Transverse colon (tissue), 4 donors: Measurements from ENCODE around the gene SMYD5. TPM values are rescaled to one million over a fixed set of nuclear protein-coding genes. Genes with fewer than 3 reads are reported as not detected.

Experiments
- DNase-seq: peaks from one replicate; pipeline ENCODE4 v3.0.0-alpha.2; 2019
- H3K27ac ChIP-seq, 4 donors: fragments of 200-600 bp; sonication (generic); 2 replicates each; pipeline ENCODE4 v1.5.1; 2016 to 2018; ENCODE audit warnings: inconsistent platforms in 4 of 4
- H3K27me3 ChIP-seq: fragments of 200-600 bp; sonication (generic); 2 replicates; pipeline ENCODE4 v1.5.1; 2017; ENCODE audit warnings: inconsistent platforms
- H3K36me3 ChIP-seq, 4 donors: fragments of 200-600 bp; sonication (generic); 2 replicates each; pipeline ENCODE4 v1.5.1; 2017 to 2019; ENCODE audit warnings: inconsistent platforms in 4 of 4
- H3K4me1 ChIP-seq, 4 donors: fragments of 200-600 bp; sonication (generic); 2 replicates each; pipeline ENCODE4 v1.5.1; 2017 to 2020; ENCODE audit warnings: inconsistent platforms in 4 of 4
- H3K4me3 ChIP-seq, 4 donors: fragments of 200-600 bp; sonication (generic); 1 replicate in 1 of 4; 2 replicates in 3 of 4; pipeline versions ENCODE4 v1.5.1 to v1.6.1; 2017 to 2019; ENCODE audit warnings: inconsistent platforms in 4 of 4
- H3K9me3 ChIP-seq, 2 donors: fragments of 200-600 bp; sonication (generic); 2 replicates each; pipeline ENCODE4 v1.5.1; 2017 to 2019; ENCODE audit warnings: inconsistent platforms in 2 of 2
- EP300 ChIP-seq: sonication (generic); formaldehyde crosslinking; IDR thresholded peaks from one replicate; pipeline ENCODE4 v1.6.1; 2017; ENCODE audit warnings: antibody characterized with exemption, low read depth
- POLR2A ChIP-seq: fragments of 450-650 bp; IDR thresholded peaks from one replicate; pipeline ENCODE4 v1.6.1; 2016; ENCODE audit warnings: antibody characterized with exemption, mild to moderate bottlenecking, moderate library complexity
- POLR2AphosphoS5 ChIP-seq, 3 donors: sonication (generic); formaldehyde crosslinking; IDR thresholded peaks; one replicate each; pipeline ENCODE4 v1.6.1; 2016; ENCODE audit warnings: antibody characterized with exemption in 3 of 3
- WGBS, 2 donors: methylation state at CpG; one replicate each; pipeline ENCODE4 v1.1.5; 2018; ENCODE audit warnings: low coverage in 1 of 2; 5-methylcytosine and 5-hydroxymethylcytosine counted together
- in situ Hi-C, 4 donors: fragments of 200-750 bp; cut with MboI; loops; one replicate each; pipeline versions ENCODE4 v1.15.0 to v1.15.1; 2017; ENCODE audit warnings: low sequenced_read_pairs in 3 of 4, low pct_ligation_motif_present in 1 of 4, low pct_unique_long_range_greater_than_20kb in 1 of 4
- intact Hi-C: fragments of 100-400 bp; cut with DNase I; formaldehyde crosslinking; loops from one replicate; pipeline ENCODE4 v1.15.1; 2023; ENCODE audit warnings: low total_unique reads
- total RNA-seq, 4 donors: library from RNA; depleted of rRNA; stranded (reverse); fragments of >200 nt; gene quantifications; one replicate each; pipeline ENCODE4 v1.1.0, GENCODE V29; 2016
- TF ChIP-seq, protein P1 (sequence below), 5 experiments: fragments of 200-600 bp in 3 of 5; fragments of 450-650 bp in 2 of 5; sonication (generic) in 3 of 5; IDR thresholded peaks; 1 replicate in 2 of 5; 2 replicates in 3 of 5; pipeline ENCODE4 v1.5.1; 2016 to 2017; ENCODE audit warnings: antibody characterized with exemption in 5 of 5, inconsistent platforms in 3 of 5, mild to moderate bottlenecking in 2 of 5, moderate library complexity in 1 of 5

The SMYD5 gene
- total RNA-seq, 4 donors from 2014 or later: 6.4 to 16.1 (median 13.4) TPM

DNA sequence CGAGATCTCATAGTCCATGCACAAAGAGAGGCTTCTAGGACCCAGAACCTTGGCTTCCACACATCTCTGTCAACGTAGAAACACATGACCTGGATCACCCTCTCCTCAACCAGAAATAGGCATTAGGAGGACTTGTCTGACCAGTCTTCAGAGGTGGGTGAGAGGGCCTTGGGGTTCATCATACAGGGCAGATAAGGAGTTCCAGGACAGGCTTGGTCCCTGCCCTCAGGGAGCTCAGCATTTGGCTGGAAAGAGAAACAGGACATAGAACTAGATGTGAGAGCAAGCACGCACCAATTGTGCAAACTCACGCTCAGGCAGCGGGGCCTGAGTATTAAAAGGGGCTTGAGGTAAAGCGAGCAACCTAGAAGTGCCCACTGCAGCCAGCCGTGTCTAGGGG, 40.3 kb upstream of the SMYD5 start:
- TF ChIP-seq, protein P1, sequence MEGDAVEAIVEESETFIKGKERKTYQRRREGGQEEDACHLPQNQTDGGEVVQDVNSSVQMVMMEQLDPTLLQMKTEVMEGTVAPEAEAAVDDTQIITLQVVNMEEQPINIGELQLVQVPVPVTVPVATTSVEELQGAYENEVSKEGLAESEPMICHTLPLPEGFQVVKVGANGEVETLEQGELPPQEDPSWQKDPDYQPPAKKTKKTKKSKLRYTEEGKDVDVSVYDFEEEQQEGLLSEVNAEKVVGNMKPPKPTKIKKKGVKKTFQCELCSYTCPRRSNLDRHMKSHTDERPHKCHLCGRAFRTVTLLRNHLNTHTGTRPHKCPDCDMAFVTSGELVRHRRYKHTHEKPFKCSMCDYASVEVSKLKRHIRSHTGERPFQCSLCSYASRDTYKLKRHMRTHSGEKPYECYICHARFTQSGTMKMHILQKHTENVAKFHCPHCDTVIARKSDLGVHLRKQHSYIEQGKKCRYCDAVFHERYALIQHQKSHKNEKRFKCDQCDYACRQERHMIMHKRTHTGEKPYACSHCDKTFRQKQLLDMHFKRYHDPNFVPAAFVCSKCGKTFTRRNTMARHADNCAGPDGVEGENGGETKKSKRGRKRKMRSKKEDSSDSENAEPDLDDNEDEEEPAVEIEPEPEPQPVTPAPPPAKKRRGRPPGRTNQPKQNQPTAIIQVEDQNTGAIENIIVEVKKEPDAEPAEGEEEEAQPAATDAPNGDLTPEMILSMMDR (IDR thresholded peaks at IDR 0.05): no peak
- TF ChIP-seq POLR2A: no peak
- TF ChIP-seq POLR2AphosphoS5 (IDR thresholded peaks at IDR 0.05): no peak
- no peak for TF ChIP-seq EP300
- no peaks in the 10 kb centered on the region for H3K9me3 ChIP-seq
- no peak overlapping the region for H3K27ac ChIP-seq
- DNase-seq: no peak
- WGBS, 2 donors: 91% methylated on average over 7 of the region's 7 CpGs; no CpG with 5 or more reads in 1 of the 2 donors
- peaks cover 15 to 26% (median 25%) of the 10 kb centered on the region in 4 donors for H3K4me1 ChIP-seq
- no peaks in the 10 kb centered on the region for H3K36me3 ChIP-seq
- peaks cover 41% of the 10 kb centered on the region for H3K27me3 ChIP-seq
- intact Hi-C loops (loop anchor here (10.0 kb wide), 1 partner anchor 279 kb away; no protein-coding TSS in a partner anchor), in situ Hi-C loops (loop anchor here in 1 of 4 donors (25.0 kb wide), 1 partner anchor 286 kb away; the partner anchor contains the start of gene SPR)
- H3K4me3 ChIP-seq: no peak overlapping the region

DNA sequence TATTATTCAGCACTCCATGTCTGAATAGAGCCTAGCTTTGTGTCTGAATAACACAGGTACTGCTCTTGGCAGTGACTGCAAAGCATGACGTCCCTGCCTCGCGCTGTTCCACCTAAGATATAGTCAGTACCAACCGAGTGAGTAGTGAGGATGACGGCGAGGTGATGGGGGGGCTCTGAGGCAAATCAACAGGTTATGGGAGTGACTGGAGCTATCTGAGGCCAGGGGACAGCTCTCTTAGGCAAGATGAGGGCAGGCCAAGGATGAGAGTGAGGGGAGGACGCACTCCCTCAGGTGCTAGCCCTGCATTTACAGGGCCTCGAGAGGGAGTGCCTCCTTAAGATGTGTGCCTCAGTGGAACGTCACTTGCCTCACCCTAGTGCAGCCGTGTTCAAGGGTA, 39.8 kb upstream of the SMYD5 start:
- Histone ChIP-seq H3K27ac (no peak overlapping the region), H3K4me3 (no peak overlapping the region), H3K4me1 (peaks cover 15 to 26% (median 25%) of the 10 kb centered on the region in 4 donors), H3K9me3 (no peaks in the 10 kb centered on the region), H3K36me3 (no peaks in the 10 kb centered on the region), H3K27me3 (peaks cover 46% of the 10 kb centered on the region)
- 94% methylated on average over 10 of the region's 10 CpGs; no CpG with 5 or more reads in 1 of the 2 donors for WGBS, 2 donors
- DNase-seq: no peak
- no peak for TF ChIP-seq POLR2AphosphoS5 (IDR thresholded peaks at IDR 0.05)
- TF ChIP-seq EP300: no peak
- TF ChIP-seq, protein P1 (IDR thresholded peaks at IDR 0.05): no peak
- no peak for TF ChIP-seq POLR2A
- intact Hi-C loops (loop anchor here (10.0 kb wide), 1 partner anchor 279 kb away; no protein-coding TSS in a partner anchor), in situ Hi-C loops (loop anchor here in 1 of 4 donors (25.0 kb wide), 1 partner anchor 287 kb away; the partner anchor contains the start of gene SPR)

DNA sequence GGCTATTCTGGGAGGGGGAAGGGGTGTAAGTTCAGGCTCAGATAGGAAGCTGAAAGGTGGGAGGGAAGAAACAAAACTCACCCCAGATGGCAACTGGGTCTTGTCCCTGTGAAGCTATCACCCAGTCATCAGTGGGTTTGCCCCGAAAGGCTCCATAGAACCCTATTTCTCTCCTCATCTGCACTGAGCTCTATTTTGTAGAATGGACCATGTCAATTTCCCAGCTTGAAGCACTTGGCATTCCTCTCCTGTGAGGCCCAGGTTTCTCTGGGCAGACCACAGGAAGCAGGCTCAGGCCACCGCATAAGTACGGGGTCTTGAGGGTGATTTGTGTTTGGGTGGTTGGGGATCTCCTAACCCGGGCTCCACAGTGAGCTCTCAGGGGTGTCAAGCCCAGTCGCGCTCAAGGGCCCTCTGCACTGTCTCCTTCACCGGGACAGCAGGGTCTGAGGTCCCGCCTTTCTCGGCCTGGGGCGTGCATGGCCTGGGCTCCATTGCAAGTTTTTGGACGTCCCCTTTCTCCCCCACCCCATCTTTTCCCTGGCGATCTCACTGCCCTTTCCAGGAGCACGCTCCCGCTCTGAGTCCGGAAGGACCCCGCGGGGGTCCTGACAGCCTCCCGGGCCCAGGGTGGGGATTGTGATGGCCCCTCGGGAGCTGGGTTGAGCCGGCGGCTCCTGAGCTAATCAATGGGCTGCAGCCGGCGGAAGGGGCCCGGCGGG, 38.9 kb upstream of the SMYD5 start:
- TF ChIP-seq POLR2AphosphoS5 (IDR thresholded peaks at IDR 0.05): no peak
- TF ChIP-seq, protein P1 (IDR thresholded peaks at IDR 0.05): no peak
- no peak for TF ChIP-seq EP300
- no peak for TF ChIP-seq POLR2A
- in situ Hi-C loops (loop anchor here in 3 of 4 donors (25.0 kb wide), 2 partner anchors 188 to 288 kb away; partner anchors contain the start of gene SPR (in 2 of the 3)), intact Hi-C loops (loop anchor here (5.0 to 10.0 kb wide), 3 partner anchors 103 to 280 kb away; partner anchors contain the start of gene SFXN5)
- Histone ChIP-seq H3K4me3 (peak overlapping the region; percentile 14 to 53 (median 38)), H3K27ac (no peak overlapping the region), H3K36me3 (no peaks in the 10 kb centered on the region), H3K9me3 (no peaks in the 10 kb centered on the region), H3K4me1 (peaks cover 15 to 26% (median 25%) of the 10 kb centered on the region in 4 donors), H3K27me3 (peaks cover 53% of the 10 kb centered on the region)
- 76% methylated on average over 11 of the region's 25 CpGs; no CpG with 5 or more reads in 1 of the 2 donors for WGBS, 2 donors
- no peak for DNase-seq

DNA sequence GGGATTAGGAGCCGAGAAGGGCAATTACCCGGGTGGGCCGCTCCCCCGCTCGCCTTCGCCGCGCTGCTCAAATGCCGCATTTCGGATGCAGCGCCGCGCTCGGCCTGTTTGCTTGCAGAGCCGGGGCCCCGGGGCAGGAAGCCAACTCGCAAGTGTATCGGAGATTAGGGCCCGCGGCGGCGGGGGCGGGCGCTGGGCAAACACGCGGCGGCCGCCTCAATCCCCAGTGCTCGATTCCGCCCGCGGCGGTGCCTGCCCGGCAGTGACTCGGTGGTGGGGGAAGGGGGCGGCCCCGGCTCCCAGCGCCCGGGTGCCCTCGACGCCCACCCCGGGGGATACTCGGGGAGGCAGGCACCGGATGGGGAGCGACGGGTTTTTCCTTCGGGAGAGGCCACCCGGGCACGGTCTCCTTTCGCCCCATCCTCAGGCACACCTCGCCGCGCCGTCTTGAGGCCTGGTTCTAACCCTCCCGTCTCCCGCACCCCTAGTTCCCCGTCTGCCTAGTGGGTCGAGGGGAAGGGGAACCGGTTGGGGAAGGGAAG, 38.3 kb upstream of the SMYD5 start:
- H3K4me1 ChIP-seq: peaks cover 15 to 26% (median 25%) of the 10 kb centered on the region in 4 donors
- H3K9me3 ChIP-seq: no peaks in the 10 kb centered on the region
- peak overlapping the region; percentile 14 to 53 (median 38) for H3K4me3 ChIP-seq
- 1% methylated on average over 41 of the region's 59 CpGs; no CpG with 5 or more reads in 1 of the 2 donors for WGBS, 2 donors
- intact Hi-C loops (loop anchor here (5.0 to 10.0 kb wide), 3 partner anchors 103 to 281 kb away; partner anchors contain the start of gene SFXN5), in situ Hi-C loops (loop anchor here in 2 of 4 donors (25.0 kb wide), 2 partner anchors 188 to 288 kb away; partner anchors contain the start of gene SPR (in 1 of the 2))
- TF ChIP-seq, protein P1 (IDR thresholded peaks at IDR 0.05): peak in 1 of 5 experiments; percentile 6
- TF ChIP-seq POLR2A: no peak
- peak; percentile 81 for DNase-seq
- peak overlapping the region; percentile 8 to 78 (median 42) for H3K27ac ChIP-seq
- no peaks in the 10 kb centered on the region for H3K36me3 ChIP-seq
- H3K27me3 ChIP-seq: peaks cover 59% of the 10 kb centered on the region
